Suppressor macrophage treated with lipopolysaccharide for 4 hours (primary cell): ENCODE data around the gene PARP1.

Experiments used
- DNase-seq: peaks from one replicate; pipeline ENCODE4 v3.0.0-alpha.2; 2020

Gene PARP1

DNA sequence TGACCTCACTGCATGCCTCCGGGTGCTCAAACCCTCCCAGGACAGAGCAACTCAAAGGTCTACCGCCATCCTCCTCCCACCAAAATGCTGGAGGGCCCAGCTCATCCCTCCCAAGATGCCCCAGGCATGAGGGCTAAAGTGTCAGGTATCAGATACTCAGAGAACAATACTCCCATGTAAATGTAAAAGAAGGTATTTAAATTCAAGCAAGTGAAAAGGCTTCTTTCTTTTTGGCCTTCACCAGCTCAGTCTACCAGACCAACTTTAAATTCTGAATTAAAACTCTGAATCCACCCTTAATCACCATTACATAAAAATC lies 3.0 kb downstream of the PARP1 start:
- DNase-seq, result no peak

DNA sequence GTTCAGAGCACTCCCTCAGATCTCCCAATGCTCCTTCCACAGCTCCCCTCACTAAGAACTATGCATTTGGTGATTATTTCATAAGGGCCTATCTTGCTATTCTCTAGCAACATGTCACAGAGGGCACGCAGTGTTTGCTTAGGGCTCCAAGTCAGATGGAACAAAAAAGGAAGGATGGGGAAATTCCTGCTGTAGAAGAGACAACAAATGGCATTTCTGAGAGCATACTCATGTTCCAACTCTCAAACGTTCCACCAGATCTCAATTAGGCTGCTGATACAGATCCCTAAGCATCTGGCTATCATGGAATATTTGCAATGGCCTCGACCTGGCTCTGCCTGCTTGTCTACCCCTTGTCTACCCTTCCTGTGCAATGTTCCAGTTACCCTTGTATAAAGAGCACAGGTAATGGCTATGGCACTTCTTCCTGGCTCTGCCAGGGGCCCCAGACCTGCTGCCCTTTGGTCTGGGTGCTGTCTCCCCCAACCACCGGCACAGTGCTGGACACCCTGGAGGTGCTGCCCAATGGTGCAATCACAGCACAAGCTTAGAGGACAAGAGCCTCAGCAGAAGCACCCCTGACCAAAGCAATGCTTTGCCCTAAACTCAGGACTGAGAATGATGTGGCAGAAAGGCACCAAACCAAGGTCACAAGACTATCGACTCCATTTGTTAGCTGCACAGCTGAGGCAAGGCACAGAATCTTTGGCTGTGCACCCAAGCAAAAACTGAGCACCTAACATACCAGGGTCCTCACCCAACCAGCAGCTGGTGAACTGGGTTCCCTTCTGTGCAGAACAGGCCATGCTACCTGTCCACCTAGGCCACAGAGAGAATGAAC lies 3.6 kb downstream of the PARP1 start:
- no peak for DNase-seq

DNA sequence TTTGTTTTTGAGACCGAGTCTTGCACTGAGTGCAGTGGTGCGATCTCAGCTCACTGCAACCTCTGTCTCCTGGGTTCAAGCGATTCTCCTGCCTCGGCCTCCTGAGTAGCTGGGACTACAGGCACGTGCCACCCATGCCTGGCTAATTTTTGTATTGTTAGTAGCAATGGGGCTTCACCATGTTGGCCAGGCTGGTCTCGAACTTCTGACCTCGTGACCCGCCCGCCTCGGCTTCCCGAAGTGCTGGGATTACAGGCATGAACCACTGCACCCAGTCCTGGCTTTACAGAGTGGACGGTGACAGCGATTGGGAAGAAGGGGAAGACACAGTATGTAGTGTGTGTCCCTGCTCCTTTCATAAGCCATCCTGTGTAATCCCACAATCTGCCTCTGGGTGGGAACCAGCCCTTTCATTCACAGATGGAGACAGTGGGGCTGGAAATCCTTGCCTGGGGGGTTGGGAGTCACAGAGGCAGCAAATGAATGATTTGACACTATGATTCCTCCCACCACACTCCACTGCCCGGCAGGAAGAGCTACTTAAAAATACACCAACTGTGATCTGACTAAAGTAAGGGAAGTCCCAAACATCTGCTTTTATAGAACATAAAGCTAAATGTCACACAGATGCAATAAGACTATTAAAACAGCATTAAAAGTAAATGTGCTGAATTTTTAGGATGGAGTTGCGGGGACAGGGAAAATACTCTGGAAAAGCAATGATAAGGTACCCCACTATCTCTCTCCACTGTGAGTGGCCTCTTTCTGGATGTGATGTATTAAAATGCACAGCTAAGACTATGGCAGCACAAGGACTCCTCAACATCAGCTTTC lies 4.5 kb downstream of the PARP1 start:
- peak; percentile 34 for DNase-seq

DNA sequence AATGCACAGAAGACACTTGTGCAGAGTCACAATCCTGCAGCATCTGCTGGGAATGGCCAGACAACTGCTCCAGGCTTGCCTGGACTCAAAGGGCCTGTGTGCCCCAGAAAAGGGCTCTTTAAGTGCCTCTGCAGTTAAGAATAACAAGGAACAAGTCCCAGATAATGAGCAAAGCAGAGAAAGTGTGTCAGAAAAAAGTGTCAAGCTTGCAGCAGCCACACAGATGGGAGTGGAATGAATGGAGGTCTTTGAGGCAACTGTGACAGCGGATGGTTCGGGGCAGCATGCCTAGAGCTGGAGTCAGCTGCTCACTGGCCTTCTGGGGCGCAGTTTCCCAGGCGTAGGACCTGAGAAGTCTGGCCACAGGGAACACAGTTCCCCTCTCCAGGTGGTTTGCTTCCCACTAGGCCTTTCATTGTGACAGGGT lies 5.1 kb downstream of the PARP1 start:
- no peak for DNase-seq

DNA sequence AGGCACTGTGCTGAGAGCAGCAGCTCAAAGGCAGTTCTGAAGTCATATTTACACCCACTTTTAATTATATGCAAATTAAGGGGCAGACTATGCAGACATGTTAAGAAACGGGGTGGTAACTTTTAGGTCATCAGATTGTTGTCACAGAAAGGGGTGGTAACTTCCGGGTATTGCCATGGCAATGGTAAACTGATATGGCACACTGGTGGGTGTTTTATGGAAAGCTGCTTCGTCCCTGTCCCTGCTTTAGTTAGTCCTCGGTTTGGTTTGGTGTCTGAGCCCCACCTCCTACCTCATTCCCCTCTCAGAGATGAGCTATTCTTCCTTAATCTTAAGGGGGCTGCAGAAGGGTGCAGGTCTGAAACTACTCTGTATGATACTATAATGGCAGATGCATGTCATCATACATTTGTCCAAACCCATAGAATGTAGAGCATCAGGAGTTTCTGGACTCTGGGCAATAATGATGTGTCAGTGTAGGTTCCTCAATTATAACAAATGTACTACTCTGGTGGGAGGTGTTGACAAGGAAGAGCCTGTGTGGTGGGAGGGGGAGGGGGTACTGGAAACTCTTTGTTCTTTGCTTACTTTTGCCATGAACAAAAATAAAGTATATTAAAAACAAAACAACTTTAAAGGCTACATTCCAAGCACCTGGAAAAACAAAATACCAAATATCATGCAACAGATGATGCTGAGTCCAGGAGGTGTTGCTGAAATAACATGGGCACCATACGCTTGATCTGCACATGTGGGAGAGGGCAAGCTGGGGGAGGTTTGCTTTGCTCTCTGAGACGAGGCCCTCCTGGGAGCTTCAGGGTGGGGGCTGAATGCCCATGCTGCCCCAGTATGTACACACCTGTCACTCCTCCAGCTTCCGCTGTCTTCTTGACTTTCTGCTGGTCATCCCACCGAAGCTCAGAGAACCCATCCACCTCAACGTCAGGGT lies 6.3 kb downstream of the PARP1 start:
- DNase-seq, result no peak

DNA sequence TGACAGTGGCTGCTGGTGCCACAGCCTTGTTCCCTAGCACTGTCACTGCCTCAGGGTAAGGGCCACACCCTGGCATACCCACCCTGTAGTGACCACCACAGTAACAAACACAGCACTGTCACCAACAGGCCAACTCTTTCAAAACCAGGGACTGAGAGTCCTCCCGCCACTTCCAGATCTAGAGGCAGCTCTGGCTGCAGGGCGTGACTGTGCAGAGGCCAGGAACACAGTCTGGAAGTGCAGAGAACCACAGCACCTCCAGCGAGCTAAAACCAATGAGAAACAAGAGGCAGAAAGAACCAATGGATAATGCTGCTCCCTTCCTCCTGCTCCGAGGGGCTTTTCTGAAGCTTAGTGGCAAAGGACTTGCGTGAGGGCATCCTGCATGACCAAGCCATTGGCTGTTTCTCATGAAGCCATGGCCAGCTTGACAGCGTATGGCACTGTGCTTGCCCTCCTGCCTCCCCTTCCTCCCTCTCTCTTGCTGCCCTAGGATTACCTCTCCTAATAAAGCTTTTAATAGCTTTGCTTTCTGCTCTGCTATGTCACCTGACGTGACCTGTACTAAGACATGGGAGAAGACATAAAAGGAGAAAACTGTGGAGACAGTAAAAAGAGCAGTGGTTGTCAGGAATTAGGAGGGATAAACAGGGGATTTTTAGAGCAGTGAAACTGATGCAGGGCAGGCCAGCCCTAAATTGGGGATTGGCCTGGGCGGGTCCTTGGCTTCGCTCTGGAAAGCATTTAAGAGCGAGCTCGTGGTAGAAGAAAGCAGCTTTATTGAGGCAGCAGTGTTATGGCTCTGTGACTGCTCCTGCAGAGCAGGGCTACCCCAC lies 7.2 kb downstream of the PARP1 start:
- DNase-seq, result no peak

DNA sequence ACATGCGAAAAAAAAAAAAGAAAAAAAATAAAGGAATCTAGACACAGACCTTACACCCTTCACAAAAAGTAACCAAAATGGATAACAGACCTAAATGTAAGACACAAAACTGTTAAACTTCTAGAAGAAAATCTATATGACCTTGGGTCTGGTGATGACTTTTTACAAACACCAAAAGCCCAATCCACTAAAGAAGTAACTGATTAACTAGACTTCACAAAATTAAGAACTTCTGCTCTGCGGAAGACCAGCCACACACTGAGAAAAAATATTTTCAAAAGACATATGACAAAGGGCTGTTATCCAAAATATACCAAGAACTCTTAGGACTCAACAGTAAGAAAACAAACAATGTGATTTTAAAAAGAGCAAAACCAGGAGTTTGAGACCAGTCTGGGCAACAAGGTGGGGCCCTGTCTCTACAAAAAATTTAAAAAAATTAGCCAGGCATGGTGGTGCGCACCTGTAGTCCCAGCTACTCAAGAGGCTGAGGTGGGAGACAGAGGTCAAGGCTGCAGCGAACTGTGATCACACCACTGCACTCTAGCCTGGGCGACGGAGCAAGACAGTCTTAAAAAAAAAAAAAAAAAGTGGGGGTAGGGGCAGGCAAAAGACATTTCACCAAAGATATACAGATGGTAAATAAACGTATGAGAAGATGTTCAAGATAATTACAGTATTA lies 9.8 kb downstream of the PARP1 start:
- no peak for DNase-seq

DNA sequence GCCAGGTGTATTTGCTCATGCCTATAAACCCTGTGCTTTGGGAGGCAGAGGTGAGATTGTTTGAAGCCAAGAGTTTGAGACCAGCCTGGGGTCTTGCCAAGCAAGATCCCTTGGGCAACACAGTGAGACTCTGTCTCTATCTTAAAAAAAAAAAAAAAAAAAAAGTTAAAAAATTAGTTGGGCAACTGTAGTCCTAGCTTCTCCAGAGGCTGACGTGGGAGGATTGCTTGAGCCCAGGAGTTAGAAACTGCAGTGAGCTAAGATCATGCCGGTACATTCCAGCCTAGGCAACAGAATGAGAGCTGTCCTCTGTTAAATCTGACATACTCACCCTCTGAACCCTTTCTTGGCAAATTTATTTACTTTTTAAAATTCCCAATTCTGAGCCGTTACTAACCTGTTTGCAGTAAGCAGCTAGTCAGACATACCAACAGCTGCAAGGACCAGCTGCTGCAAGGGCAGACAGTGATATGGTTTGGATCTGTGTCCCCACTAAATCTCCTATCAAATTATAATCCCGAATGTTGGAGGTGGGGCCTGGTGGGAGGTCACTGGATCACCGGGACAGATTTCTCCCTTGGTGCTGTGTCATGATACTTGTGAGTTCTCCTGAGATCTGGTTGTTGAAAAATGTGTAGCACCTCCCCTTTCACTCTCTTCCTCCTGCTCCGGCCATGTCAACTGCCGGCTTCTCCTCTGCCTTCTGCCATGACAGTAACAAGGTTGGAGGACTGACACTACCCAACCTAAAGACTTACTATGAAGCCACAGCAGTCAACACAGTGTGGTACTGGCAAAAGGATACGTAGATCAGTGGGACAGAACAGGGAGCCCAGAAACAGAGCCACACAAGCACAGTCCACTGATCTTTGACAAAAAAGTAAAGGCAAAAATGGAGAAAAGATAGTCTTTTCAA lies 10.6 kb downstream of the PARP1 start:
- DNase-seq, result no peak

DNA sequence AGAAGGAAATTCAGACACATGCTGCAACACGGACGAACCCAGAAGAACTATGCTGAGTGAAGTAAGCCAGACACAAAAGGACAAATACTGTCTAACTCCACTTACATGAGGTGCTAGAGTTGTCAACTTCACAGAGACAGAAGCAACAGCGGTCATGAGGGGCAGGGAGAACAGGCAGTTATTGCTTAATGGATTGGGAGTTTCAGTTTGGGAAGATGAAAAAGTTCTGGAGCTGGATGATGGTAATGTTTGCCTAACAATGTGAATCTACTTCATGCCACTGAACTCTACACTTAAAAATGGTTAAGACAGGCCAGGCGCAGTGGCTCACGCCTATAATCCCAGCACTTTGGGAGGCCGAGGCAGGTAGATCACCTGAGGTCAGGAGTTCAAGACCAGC lies 12.1 kb downstream of the PARP1 start:
- DNase-seq, result no peak

DNA sequence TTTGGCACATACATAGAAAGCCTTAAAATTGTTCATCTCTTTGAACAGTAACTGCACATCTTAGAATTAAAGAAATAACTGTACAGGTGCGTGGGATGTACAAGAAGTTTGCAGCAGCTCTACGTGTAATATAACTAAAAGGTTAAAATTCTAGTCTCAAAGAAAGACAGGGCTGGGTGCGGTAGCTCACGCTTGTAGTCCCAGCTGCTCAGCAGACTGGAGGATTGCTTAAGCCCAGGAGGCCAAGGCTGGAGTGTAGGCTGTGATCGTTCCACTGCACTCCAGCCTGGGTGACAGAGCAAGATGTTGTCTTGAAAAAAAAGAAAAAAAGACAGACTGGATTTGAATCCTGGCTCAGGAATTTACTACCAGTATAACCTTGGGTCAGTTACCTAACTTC lies 13.4 kb downstream of the PARP1 start:
- no peak for DNase-seq

DNA sequence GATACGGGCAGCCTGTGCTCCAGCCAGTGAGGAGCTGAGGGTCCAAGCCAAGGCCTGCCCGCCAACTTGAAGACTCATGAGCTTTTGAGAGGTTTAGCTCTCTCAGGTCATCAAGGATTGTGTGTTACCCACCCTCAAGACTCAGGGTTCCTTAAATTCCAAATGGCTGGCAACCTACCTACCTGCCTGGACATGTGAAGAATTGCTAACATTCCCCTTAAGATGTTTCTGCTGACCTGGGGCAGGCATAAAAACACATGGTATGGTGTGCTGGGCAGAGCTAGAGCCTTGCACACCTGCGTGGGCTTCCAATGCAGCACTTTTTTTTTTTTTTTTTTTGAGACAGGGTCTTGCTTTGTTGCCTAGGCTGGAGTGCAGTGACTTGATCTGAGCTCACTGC lies 17.2 kb downstream of the PARP1 start:
- DNase-seq, result no peak

DNA sequence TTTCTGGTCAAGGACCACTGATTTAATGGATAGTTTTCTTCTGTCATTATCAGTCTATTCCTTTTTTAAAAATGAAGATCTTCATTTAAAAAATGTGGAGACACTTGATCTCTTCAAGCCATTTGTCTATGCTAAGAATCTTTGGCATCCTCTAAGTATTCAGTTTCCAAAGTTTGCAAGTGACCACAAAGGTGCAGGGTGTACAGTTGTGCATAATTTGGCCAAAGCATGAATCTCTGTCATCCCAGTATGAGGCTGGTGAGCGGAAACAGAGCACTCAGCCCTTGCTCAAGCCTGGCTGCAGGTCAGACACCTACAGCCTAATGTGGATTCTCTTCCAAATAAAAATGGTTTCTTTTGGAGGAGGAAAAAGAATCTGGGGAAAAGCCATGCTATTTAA lies 19.8 kb downstream of the PARP1 start:
- no peak for DNase-seq

DNA sequence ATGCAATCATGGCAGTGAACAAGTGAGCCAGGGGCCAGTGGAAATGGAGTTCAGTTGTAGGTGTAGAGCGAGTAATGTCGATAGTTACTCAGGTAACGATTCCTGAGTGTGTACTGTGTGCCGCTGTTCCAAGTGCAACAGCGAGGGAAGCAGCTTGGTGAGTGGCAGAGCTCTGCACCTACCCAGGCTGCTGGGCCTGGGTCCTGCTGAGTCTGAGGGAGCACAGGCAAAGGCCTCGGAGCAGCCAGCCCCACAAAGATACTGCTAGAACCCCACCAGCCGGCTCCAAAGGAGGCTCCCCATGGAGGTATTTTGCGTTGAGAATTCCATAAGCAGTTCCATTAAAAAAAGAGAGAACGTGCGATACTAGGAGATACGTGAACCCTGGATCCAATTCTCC lies 23.2 kb downstream of the PARP1 start:
- no peak for DNase-seq

DNA sequence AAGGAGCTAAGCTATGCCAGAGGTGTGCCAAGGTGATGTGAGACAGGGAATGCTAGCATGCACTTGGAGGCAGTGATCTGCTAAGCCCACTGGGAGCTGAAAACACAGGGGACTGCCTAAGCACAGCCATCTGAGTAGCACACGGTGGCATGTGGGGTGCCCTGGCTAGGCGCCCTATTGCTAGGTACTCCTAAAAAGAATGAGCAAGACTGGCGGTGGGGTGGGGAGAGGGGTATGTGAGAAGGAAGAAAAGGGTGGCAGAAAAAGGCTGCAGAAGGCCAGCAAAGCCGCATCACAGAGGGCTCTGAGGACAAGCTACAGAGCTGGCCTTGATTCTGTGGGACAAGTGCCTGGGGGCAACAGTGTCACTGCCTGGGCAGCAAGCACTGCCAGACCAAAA lies 23.9 kb downstream of the PARP1 start:
- DNase-seq, result no peak

DNA sequence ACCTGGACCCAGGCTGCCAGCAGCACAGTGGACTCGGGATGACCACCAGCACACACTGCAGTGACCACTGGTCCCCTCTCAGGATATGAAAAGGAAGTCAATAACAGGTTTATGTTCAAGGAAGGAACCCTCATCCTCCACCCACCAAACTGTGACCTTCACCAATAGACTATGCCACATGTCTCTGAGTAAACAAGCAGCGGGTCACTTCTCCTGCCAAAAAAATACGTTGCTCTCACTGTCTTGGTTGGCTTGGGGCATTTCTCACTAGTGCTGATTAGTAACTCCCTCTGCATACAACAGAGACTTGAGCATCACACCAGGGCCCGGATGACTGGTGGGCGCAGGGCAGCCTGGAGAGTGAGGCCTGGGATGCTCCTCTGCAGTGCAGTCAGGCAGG lies 25.9 kb downstream of the PARP1 start:
- no peak for DNase-seq

DNA sequence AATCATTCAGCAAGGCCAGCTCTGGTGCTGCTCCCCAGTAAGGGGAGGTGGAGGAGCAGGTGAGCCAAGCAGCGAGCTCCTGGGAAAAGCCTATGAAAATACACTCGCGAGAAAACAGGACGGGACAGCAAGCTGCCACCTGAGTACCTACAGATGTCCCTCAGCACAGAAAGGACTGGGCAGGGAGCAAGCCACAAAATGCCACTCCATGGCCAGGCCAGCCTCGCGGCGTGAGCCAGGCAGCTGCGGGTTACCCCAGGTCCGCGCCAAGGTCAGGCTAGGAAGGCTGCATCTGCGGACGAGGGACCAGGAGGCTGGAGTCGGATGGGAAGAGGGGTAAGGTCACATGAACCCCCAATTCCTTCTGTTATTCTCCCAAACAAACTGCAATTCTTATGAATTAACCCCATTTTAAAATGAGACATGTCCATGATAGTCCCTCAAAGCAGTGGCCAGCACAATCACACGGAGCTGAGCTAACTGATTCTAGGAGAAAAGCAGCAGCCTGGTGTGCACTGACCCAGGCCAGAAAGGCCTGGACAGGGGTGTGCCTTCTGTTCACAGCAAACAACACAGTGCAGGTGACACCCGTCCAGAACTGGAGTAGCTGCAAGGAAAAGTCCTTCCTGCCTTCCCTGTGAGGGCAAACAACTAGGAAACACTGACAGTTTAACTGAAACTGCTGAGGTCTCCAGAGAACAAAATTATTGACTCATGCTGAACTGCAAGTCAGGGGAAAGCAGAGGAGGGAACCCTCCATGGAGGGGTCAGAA lies 26.5 kb downstream of the PARP1 start:
- DNase-seq, result no peak

DNA sequence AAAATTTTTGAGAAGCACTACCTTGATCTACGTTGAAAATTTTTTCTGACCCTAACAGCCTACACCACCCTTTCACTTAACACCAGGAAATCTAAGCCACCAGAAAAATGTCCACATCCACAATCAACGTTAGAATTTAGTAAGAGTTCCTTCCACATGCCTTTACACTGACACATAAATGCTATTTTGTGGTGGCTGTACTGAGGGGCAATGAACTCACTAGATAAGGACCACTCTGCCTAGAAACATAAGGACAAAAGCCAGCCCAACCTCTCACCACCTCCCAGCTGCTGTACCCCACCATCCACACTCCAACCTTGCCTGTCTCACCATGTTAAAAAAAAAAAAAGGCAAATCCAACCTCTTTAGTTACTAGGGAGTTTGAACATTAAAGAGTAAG lies 29.8 kb downstream of the PARP1 start:
- DNase-seq, result no peak

DNA sequence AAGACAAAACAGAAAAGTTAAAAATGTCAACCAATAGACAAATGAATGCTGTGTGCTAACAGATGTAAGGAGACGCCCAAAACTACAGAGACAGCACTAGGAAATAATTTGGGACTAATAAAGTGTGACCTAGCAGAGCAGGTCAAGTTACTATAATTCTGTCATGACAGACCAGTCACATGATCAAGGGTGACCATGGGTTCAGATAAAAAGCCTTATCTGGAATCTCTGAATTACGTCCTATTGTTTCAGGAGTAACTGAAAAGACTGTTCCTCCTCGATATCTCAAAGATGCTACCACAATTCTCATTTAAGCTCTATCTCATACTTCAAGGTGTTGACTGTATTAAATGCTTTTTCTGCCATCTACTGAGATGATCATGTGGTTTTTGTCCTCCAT lies 31.6 kb downstream of the PARP1 start:
- DNase-seq, result no peak

DNA sequence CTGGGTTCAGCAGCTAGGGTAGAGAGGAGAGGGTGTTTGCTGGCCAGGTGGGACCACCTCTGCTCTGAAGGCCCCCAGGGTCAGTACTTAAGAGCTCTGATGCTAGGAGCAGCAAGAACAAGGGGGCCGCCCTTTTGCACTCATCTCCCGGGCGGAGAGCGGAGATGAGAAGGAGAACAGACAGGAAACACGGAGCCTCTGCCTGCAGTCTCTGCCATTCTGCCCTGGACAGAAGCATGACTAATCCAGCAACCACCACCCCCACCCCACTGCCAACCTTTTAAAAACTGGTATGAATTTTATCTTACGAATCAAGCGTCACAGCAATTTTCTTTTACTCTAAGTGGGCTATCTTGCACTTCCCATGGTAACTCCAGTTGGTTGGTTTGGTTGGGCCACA lies 34.5 kb downstream of the PARP1 start:
- no peak for DNase-seq

DNA sequence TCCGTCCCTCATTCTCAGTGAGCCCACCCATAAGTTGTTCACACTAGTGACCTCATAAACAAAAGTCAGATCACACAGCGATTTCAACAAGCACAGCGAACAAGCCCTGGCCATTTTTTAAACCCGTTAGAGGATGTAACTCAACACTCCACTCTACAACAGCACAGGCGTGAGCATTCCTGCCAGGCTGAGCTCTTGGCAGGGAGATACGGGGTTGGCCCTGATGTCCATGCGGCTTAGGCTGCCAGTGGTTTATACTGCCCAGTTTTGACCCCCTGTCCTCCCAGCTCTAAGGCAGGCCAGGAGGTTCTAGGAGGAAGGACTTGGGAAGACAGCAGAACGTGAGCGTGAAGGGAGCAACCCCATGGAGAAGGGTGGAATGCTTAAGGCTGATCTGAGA lies 35.0 kb downstream of the PARP1 start:
- no peak for DNase-seq
